ENCODE measurements around the gene SNRPA.
"Not testable (repeated sequence)": the region's sequence is repeated elsewhere in the genome, so short reads cannot be mapped to it uniquely, and the experiment has no call there.

The SNRPA gene

DNA sequence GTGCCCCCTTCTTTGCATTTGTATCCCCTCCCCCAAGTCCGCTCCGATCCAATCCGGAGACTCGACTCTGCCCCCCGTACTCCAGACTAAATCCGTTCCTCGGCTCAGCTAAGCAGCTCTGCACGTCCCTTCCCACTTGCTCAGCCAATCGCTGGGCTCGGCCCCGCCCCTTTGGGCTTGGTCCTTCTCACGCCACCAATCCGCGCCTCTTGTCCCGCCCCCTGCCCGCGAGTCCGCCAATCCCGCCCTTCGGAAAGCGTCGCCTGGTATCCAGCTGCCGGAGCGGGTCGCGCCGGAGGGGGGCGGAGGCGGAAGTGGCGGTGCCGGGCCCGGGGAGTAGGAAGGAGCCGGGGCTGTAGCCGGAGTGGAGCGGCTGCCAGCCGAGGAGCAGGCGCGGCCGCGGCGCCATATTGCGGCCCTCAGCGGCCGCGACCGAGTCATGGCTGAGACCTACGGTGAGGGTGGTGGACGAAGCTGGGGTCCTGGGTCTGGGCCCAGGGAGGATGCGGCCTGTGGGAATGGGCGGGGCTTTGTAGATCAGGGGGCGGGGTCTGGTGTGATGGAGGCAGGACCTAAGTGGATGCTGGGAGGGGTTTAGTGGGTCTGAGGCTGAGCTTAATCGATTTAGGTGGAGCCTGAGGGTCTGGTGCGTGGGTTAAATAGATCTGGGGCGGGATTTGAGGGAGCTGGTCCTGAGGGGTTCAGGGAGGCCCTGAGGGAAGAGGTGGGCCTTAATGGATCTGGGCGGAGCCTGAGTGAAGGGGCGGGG, 27.1 kb downstream of the SNRPA start, which contains the start of gene RAB4B:
RAB4B (plus strand) TSS at position 311 of the 769 bp plus-strand sequence; CDS start at position 440, 129 bp downstream.
- peak; percentile 100 for DNase-seq

DNA sequence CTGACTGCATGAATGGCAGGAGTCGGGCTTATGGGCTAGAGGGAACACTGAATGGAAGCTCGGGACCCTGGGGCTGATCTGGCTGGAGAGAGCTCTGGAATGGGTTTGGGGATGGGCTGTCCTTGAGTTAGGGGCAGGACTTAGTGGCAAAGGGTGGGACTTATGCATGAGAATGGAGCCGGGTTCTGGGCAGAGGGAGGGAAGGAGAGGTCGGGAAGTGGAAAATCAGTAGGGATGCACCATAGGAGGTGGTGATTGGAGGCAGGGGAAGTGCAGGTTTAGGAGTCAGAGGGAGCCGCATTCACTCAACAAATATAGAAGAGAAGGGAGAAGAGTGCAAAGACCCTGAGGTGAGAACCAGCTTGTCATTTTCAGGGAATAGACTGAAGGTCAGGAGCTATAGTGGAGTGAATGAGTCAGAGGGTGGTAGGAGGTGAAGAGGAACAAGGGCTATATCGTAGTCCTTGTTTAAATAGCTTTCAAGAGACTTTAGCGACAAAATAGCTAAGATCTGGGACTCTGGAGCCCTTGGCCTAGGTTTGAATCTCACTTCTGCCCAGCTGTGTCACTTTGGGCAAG, 27.8 kb downstream of the SNRPA start:
- DNase-seq, result no peak

DNA sequence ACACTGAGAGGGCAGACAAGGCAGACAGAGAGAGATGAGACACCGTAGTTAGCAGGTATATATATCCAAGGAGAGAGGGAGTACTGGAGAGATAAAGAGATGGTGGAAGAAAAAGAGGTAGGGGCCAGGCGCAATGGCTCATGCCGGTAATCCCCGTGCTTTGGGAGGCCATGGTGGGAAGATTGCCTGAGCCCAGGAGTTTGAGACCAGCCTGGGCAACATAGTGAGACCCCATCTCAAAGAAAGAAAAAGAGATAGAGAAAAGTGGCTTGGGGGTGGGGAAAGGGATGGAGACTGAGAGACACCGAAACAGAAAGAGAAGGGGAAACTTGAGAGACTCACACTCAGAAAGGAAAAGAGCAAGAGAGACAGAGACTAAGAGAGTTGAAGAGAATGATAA, 29.6 kb downstream of the SNRPA start:
- no peak for DNase-seq

GRCh38 chr19:40781140-40781539, 30.1 kb downstream of the SNRPA start:
- no peak for DNase-seq

DNA sequence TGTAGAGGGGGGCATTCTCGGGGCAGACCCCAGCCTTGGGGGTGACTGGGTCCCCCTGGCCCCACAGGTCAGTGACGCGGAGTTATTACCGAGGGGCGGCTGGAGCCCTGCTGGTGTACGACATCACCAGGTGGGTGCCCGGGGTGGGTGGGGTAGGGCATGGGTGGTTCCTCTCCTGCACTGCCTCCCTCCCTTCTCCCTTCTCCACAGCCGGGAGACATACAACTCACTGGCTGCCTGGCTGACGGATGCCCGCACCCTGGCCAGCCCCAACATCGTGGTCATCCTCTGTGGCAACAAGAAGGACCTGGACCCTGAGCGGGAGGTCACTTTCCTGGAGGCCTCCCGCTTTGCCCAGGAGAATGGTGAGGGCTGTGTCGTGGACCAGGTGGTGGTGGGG, 32.7 kb downstream of the SNRPA start:
- DNase-seq, result no peak

DNA sequence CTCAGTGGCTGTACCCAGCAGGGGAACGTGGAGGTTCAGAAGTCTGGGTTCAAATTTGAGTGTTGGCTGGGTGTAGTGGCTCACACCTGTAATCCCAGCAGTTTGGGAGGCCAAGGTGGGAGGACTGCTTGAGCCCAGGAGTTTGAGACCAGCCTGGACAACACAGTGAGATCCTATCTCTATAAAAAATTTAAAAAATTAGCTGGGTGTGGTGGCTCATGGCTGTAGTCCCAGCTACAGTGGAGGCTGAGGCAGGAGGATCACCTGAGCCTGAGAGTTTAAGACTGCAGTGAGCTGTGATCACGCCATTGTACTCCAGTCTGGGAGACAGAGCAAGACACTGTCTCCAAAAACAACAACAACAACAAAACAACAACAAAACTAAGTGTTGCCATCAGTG, 33.1 kb downstream of the SNRPA start:
- DNase-seq, result not testable (repeated sequence)

DNA sequence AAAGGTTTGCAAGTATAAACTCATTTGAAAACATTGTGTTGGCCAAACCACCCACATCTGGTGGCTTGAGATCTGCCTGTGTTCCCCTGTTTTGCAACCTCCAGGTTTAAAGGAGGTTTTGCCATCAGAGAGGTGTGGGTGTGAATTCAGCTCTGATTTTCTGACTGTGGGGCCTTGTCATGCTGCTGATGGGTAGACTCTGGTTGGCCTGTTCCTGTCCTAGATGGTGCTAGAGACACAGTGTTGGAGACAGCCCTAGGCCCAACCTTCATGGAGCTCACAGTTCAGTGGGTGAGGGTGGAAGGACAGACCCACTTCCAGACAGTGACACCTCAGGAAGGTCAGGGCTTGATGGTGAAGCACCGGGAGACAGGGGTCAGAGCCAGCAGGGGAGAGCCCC, 34.5 kb downstream of the SNRPA start:
- no peak for DNase-seq

DNA sequence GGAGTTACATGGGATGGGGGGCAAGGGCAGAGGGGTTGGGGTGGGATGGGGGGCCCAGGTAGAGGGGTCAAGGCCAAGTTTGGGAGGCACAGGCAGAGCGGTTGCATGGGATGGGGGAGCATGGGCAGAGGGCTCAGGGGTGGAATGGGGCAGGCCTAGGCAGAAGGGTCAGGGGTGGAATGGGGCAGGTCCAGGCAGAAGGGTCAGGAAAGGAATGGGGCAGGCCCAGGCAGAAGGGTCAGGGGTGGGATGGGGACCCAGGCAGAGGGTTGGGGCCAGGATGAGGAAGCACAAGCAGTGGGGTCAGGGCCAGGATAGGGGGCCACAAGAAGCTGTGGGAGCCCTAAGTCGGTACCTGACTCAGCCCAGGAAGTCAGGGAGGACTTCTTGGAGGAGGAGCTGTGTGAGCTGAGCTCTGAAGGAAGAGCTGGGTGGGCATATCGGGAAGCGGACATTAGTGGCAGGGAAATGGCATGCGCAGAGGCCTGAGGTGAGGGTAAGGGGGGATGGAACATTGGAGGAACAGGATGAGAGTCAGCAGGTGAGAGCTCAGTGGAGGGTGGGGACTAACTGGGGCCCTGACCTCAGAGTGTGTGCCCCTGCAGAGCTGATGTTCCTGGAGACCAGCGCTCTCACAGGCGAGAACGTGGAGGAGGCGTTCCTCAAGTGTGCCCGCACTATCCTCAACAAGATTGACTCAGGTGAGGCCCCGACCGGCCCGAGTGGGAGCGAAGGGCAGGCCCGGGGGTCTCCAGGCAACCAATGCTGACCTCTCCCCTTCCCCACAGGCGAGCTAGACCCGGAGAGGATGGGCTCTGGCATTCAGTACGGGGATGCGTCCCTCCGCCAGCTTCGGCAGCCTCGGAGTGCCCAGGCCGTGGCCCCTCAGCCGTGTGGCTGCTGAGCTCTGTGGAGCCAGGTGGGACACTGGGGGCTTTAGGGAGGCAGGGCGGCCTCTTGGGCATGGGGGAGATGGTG, 35.3 kb downstream of the SNRPA start:
- no peak for DNase-seq

DNA sequence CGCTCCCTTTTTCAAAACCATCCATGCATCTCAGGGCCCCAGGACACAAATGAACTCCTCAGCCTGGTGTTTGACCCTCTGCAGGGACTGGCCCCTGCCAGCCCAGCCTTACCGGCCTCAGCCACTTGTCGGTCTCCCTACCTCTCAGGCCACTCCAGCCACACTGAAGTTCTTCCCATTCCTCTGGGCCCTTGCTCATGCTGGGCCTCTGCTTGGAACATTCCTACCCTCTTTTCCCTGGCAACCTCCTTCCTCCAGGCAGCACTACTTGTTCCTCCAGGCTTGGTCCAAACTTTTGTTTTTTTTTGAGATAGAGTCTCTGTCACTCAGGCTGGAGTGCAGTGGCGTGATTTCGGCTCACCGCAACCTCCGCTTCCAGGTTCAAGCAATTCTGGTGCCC, 40.3 kb downstream of the SNRPA start:
- DNase-seq, result no peak

- no peak for DNase-seq
Measured at GRCh38 chr19:40791996-40792395, 41.0 kb downstream of the SNRPA start.

DNA sequence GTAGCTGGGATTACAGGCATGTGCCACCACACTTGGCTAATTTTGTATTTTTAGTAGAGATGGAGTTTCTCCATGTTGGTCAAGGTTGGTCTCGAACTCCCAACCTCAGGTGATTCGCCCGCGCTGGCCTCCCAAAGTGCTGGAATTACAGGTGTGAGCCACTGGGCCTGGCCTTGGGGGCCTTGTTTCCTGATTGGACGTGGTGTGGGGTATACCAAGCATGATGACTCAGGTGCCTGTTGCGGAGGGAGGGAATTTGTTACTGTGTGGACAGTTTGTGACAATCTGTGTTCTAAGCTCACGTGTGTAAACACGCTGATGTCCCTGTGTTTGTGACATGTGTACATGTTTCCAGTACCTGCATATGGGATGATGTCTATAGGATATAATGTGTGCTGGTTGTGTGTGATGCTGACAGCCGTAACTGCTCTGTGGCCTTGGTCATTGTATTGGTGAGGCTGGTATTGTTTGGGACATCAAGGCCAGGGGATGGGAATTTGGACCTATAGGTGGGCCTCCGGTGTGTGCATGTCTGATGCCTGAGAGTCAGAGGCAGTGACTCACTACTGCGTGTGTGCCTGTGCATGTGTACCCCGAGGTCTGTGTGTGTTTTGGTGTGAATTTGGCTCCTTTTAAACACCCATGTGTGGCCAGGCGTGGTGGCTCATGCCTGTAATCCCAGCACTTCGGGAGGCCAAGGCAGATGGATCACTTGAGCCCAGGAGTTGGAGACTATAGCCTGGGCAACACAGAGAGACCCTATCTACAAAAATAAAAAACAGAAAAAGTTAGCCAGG, 46.4 kb downstream of the SNRPA start:
- DNase-seq, result no peak

- peak; percentile 73 for DNase-seq
Measured at GRCh38 chr19:40797963-40798682, 47.1 kb downstream of the SNRPA start.

- peak; percentile 100 for DNase-seq
Measured at GRCh38 chr19:40798683-40799557, 47.9 kb downstream of the SNRPA start, which contains the start of gene EGLN2. EGLN2 (plus strand) TSS chr19:40799191; CDS start chr19:40800573, 1,382 bp downstream.

DNA sequence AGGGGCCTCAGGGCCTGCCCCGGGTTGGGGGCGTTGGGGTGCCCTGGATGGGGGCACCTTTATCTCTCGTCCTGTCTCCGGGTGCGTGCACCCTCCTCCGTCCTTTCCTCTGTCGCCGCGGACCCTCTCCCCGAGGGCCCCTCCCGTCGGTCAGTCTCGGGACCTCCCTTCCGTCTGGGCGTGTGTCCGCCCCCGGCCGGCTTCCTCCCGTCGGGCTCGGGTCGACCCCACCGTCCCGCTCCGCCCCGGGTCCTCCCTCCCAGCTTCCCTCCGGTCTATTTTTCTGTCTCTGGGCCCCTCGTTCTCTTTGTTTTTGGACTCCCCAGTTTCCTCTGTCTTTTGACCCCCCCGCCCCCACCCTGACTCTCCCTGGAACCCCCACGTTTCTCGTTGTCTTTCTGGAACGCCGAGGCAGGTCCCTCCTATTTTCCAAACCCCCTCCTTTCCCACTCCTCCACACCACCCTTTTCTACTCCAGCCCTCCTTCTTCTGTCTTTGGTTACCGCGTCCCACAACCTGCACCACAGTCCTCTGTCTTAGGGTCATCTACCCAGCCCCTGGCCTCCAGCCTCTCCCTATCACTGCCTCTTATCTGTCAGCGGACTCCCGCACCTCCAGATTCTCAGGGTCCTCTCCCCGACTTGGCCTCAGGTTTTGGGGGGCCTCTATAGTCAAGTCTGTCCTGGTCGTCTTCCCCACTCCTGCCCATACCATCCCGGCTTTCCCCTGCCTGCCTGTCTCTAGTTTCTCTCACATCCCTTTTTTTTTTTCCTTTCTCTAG, 48.7 kb downstream of the SNRPA start:
- DNase-seq, result no peak

- no peak for DNase-seq
Measured at GRCh38 chr19:40800339-40800996, 49.5 kb downstream of the SNRPA start.

GRCh38 chr19:40800997-40801377, 50.0 kb downstream of the SNRPA start:
- DNase-seq, result no peak

DNA sequence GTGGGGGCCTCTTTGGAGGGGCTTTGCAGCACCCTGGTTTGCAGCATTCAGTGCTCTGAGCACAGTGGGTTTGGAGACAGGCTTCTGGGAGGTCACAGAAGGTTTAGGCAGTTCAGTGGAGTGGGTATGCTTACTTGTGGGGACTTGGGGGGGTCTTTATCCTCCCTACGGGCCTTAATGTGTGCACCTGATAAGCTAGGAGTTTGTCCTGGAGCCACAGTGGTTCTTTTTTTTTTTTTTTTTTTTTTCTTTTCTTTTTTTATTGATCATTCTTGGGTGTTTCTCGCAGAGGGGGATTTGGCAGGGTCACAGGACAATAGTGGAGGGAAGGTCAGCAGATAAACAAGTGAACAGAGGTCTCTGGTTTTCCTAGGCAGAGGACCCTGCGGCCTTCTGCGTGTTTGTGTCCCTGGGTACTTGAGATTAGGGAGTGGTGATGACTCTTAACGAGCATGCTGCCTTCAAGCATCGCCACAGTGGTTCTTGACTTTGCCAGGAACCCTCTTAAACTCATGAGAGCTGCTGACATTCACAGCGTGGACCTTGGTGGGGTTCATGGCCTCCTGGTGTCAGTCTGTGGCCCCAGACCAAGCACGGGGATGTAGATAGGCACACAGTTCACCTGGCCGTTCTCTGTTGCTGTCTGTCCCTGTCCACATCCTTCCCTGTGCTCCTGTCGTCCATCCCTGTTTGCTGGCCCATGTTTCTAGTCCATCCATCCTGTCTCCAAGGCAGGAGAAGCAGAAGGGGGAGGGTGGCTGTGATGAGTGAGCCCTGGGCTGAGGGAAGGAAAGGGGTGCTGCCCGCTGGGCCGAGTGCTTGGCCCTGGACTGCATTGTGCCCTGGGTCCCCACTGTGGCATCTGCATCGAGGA, 50.7 kb downstream of the SNRPA start:
- no peak for DNase-seq

Data from CD4-positive, alpha-beta T cell treated with Interleukin-4 for 4 hours (primary cell).